GM19397 (cell line): Measurements from ENCODE around the gene ATP10B.

Experiments used
- ATAC-seq: cut with Tn5 transposase; IDR thresholded peaks from one replicate; pipeline ENCODE4 v1.9.1; 2021; ENCODE audit warnings: mild to moderate bottlenecking, moderate library complexity; ENCODE audit not compliant: unreplicated experiment

Gene ATP10B

DNA sequence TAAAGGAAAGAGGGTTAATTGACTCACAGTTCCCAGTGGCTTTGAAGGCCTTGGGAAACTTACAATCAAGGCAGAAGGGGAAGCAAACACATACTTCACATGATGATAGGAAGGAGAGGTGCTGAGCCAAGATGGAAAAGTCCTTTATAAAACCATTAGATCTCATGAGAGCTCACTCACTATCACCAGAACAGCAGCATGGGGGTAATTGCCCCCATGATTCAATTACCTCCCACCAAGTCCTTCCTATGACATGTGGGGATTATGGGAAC, 330.7 kb downstream of the ATP10B start:
- no peak for ATAC-seq

DNA sequence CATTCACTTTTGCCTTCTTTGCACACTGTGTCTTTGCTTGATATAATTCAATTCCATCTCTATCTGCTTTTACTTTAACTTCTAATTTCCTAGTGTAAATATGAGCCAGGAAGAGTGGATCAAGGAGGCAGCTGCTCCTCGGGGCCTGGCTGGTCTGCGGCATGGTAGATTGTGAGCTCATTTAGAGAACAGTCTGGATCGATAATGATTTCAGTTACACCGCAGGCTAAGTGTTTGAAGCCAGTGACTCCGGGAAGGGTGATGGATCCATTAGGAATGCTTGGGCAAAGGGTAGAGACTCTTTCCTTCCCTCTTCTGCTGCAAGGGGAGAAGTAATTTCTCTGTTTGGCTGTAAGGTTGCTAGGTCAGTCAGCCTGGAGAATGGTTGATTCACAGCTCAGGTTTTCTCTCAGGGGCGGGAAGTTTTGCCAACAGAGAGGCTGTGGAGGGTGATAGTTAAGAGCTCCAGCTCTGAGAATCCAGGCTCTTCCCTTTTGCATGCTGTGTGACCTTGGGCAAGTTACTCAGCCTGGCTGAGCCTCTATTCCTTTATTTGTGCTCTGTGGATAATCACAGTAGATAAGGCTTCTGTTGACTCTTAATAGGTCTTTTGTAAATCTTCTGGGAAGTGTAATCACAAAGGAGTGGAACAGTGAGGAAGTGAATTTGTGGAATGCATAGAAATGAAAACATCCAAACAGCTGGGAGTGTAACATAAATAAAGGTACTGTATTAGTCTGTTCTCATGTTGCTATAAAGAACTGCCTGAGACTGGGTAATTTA, 331.2 kb downstream of the ATP10B start:
- ATAC-seq = no peak

DNA sequence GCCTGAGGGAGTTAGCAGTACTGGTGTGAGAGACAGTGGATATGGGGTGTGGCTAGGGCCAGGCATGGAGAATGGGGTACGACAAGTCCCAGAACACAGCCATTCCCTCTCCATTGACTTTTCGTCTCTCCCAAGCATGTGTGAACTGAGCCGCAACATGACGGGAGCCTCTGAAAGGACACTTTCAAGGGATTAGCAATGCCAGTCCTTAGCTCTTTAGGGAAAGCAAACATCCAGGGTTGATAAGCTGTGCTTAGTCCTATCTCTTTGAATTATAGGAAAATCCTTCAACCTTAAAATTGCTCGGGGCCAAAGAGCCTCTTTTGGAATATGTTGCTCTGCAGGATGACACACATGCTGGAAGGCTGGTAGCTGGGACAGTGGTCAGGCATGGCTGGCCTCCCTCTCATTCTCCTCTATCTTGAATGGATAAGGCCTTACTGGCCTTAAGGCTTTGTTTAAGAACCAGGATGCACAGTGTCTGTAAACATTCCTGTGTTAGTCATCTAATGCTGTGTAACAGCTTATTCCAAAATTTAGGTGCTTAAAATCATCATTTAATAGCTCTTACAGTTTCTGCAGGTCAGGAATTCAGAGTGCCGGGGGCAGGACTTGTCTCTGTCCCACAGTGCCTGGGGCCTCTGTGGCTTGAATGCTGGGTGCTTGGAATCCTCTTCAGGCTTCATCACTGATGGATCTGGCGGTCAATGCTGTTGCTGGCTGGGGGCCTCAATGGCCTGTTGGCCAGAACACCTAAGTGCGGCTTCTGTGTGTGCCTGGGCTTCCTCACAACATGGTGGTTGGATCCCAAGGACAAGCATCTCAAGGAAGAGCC, 335.1 kb downstream of the ATP10B start:
- ATAC-seq = no peak

DNA sequence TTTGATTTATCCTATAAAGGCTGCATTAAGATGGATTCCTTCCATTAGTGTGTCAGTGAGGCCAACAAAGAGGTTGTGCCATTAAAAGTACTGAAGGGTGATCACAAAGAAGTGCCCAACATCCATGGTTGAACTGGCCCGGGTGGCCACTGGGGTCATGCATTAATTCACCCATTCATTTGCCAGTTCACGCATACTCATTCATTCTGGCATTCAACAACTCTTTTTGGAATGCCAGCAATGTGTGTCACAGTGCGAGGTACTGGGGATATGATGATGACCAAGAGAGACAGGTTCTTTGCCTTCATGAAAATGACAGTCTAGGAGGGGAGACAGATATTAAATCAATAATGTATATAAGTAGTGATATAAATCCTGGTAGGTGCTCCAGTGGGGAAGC, 337.1 kb downstream of the ATP10B start:
- ATAC-seq = no peak

DNA sequence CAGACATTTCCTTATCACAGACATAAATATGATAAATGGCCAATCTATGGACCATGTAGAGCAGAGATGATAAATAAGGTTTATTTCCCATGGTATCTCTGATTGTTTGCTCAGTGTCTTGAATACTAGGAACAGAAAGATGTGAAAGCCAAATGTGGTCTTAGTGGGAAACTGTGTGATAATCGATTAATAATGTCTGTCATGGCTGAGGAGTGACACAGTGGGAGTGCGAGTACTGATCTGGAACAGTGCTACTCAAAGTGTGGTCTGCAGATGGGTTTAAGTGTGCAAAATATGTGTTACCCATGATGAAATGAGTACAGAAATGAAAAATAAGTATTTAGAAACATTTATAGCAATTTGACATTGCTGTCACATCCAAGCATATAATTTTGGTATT, 337.8 kb downstream of the ATP10B start:
- no peak for ATAC-seq

DNA sequence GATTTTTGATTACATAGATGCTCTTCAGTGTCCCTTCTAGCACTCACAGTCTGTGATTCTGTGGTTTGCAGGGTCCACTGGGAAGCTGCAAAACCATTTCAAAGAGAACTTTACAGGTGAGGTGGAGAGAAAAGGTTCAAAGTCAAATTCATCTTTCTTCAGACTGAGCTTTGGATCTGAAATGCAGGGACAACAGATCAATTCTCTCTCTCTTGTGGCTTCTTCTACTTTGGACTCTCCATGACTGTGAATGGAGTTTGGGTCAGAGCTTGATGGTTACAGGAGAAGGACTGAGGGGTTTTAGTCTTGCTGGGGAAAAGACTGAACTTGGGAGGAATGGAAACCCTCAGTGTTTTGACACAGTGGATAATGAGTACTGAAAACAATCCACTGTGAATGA, 338.5 kb downstream of the ATP10B start:
- no peak for ATAC-seq
